Astrocyte of the hippocampus (primary cell): Measurements from ENCODE around the gene MYH7.

Experiments
- DNase-seq: peaks from one replicate; pipeline ENCODE4 v3.0.0; 2011; ENCODE audit warnings: low read depth, low spot score

Gene MYH7

DNA sequence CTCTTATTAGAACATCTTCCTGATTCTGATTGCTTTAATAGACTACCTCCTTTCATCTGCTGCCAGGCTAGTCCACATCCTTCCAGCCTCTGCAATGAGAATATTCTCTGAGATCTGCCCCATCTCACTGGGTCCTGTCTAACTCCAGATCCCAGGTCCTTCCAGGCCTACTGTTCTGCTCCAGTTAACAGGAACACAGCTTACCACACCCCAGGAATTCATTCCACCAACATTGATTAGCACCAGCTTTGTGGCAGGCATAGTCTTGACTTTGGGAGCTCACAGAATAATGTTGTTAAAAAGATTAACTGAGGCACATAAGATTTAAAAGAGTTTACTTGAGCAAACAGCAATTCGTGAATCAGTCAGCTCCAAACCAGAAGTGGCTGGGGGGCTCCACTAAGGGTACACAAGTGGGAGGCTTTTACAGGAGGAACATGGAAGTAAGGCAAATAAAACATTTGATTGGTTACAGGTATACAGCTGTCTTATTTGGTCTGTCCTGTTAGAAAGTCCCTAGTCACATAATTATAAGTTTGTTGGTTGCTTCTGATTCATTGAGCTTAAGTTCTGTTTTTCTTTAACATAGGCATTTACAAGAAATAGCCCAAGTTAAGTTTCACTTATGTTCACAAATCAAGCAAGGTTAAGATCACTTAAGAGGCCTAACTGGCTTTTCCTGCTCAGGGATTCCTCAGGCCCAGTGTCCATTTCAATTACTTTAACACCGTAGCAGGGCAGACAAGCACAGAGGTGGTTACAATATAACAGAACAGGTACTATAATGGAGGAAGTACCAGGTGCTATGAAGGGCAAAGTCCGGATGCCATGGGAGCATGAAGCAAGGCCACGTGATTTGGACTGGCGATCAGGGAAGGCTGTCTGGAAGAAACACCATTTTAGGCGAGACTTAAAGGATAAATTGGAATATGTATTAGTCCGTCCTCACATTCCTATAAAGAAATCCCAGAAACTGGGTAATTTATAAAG, 12.2 kb upstream of the MYH7 start:
- no peak for DNase-seq

DNA sequence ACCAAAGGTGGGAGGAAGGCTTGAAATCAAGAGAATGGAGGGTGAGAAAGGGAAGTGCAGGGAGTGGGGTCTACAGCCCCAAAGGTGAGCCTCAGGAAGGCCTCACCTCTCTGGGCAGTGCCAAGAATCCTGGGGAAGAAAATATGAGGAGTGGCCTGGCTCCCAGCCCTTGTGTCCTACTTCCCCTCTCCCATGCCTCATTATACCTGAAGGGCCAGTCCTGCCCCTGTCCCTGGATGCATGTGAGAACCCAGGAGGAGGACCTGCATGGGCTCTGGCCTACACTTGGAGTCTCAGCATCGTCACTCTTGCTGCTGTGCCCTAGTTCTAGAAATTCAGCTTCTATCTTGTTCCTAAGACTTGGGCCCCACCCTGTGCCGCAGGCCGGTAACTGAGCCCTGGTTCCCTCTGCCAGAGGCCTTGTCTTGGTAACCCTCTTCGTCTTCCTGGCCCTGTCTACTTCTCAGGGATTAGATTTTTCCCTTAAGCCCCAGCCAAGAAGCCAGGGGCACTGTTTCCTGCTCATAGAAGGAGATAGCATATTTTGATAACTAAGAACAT, 10.9 kb upstream of the MYH7 start:
- DNase-seq: no peak

DNA sequence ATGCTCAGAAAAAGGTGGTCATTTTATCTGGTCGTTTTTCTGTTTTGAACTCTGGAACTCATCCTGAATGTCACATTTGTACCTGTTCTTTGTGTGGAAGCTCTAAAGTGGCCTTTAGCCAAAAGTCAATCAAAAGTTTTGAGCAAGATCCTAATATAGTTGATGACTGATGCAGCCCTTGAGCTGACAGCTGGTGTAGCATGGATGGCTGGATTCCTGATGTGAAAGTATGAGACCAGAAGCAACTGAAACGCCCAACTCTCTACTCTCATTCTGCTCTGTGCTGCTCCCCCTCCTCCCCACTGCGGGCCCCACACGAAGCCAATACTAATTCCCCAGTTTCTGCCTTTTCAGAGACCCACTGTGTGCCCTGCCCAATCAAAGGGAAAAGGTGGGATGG, 10.3 kb upstream of the MYH7 start:
- no peak for DNase-seq

DNA sequence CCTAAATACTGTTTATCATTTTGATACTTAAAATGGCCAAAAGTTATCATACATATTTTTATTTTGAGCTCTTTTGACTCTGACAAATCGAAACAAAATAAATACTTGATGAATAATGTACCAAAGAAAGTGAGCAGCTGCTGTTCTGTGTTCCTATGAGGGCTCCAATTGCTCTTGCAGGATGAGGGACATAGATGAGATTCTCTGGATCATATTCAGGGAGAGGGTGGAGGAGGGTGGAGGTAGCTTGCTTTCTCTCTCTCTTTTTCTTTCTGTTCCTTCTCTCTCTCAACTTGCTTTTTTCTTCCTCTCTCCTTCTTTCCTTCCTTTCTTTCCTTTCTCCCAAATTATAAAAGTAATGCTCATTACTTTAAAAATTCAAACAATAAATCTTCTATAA, 8.9 kb upstream of the MYH7 start:
- no peak for DNase-seq

DNA sequence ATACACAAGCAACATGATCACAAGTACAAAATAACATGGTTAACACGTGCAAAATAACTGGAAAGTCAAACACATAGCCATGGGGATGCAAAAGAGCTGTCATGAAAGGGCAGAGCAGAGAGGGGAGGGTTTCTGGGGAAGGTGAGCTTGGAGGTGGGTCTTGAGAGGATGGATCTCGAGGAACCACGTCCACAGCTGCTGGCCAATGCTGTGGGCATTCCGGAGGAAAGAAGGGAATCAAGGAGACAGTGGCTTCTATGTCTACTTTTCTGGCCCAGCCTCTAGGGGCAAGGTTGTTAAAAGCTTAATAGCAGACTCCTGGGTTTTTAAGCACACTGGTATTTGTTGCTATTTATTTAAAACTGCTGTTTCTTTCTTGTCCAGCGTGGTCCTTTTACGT, 8.4 kb upstream of the MYH7 start:
- no peak for DNase-seq

DNA sequence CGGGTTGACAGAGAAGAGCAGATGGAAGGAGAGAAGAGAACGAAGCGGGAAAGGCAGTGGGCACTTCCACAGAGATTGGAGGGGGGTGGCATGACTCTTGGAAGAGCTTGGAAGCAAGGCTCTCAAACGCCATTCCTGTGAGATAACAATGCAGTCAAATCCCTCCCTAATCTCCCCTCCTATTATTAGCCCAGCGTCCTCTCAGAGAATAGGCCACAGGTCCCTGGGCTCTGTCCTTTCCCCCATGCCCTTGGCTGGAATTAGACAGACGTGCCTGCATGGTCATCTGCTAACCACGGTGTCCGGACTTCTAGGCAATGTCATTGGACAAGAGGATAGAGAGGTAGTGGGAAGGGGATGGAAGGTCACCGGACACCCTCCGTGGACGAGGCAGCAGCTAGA, 8.0 kb upstream of the MYH7 start:
- DNase-seq: no peak

DNA sequence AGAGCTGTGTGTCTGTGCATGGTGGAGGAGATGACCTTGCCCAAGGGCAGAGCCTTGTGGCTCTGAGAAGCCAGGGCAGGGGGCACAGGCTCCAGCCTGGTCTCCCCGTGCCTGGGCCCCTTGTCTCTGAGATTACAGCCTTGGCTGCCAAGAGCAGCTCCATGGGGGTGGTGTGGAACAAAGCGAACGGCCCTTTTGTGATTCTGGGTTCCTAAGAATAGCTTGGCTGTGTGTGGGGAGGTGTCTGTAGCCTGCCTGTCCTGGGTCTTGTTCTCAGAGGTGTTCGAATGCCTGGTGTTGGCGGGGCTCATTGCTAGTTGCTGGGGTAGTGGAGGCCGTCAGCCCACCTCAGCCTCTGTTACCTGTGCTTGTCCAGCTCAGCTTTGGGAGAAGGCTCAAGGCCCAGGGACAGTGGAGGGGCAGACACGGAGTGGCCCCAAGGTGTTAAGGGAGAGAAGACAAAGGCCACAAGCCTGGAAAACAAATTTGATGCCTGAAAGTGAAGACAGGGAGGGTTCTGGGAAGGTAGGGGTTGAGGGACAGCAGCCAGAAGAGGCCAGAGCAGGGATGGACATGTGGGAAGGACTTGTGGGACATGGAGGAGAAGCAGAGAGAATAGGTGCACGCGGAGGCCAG, 7.4 kb upstream of the MYH7 start:
- no peak for DNase-seq

DNA sequence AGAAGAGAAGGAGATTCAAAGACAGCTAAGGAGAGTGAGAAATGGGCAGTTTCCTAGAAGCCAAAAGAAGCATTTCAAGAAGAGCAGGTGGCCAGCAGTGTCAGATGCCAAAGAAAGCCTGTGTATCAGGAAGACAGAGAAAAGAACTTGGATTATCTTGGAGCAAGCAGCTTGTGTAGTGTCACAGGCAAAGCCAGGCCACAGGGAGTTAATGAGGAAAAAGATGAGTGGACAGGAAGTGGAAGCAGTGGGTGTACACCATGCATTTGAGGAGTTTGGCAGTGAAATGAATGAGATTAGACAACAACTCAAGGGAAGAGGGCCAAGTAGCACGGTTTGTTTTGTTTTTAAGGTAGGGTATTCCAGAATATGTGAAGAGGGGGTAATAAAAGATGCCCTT, 5.6 kb upstream of the MYH7 start:
- DNase-seq: no peak

DNA sequence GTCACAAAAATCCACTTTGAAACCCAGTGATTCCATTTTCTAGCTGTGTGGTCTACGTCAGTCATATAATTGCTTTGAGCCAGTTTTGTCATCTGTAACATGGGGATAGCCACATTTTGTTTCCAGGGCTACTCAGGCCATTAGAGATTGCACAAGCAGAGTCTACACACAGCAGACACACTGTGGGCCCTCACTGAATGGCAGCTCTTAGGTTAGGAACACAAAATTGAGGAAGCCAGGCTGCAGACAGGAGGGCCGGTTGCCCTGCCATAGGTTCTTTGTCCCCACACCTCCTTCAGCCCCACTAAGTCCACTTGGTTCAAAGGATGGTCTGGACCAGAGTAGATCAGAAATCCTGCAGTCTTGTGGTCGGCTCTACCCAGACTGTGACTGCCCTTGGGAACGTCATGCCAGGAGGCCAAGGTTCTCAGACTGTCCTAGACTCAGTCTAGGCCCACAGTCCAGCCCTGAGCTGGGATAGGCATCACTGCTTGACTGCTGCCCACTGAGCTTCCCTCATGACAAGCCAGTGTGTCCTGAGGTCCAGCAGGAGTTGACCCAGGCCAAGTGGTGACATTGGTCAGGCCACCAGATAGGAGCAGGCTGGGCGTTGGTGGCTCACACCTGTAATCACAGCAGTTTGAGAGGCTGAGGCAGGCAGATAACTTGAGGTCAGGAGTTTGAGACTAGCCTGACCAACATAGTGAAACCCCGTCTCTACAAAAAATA, 3.8 kb upstream of the MYH7 start:
- DNase-seq: no peak

DNA sequence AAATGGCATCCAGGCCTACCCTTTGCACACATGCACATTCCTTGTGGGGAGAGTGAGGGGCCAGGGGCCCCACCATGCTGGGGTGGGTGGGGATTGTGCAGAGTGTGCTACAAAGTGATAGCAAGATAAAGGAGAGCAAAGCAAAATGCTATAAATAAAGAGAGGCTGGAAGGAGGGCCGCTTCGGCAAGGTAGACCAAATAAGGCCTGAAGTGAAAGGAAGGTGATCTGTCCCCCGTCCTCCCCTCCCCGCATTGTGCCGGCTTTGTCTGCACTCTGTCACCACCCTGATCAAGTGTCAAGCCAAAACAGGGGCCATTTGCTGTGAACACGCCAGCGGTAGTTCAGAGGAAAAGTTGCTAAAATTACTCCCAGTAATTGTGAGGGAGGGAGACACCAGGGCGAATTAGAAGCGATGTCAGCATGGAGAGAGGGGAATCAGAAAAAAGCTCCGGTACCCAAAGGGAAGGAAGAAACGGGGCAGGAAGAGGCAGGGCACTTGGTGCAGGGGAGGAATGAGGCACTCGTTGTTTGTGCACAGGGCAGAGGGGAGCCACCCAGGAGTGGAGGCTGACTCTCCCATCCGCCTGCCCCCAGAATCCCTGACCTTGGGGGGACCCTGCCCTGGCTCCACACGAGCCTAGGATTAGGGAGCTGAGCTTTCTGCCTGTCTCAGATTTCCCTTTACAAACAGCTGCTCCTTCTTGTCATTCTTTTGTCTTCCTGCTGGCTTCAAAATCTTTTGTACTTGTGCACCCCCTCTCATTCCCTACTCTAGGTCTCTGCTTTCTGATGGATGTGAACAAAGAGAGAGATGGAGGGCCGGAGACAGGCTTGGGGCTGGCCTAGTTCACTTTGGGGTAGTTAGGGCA, 2.9 kb upstream of the MYH7 start:
- no peak for DNase-seq

DNA sequence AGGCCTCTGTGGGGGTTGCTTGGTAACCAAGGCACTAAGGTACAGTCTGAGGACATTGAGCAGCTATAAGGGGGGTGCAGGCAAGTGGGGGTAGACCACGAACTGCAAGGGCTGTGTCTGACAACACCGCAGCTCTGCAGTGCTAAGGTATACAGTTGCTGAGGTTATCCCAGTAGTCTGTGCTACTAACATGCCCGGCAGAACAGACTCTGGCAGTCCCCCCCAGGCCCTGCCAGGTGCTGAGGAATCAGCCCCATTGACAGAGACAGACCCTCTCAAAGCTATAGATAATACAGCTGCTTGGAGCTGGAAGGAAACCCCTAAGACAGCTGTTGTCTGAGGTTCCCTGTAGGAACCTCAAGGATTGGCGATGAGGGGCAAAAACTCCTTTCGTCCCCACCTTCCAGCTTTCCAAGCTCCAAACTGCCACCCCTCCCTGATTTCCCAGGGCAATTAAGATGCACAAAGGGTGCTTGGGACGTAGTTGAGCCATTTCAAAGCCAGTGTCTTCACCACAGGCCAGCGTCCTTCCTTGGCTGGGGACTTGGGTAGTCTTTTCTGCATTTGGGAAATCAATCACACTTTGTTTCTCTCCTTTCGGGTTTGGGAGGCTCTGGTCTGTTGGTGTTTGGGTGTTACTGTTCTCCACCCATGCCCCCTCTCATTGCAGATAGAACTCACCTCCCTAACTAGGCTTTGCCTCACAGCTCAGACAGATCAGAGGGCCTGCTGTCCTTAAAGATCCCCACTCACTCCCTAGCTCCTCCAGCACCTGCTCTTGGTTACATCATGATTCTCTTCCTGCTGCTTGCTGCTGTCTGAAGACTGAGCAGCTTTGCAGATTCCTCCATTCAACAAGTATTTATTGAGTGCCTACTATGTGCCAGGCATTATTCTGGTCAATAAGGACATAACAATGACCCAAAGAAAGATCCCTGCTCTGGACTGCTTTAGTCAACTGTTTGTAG, 2.0 kb upstream of the MYH7 start:
- no peak for DNase-seq

DNA sequence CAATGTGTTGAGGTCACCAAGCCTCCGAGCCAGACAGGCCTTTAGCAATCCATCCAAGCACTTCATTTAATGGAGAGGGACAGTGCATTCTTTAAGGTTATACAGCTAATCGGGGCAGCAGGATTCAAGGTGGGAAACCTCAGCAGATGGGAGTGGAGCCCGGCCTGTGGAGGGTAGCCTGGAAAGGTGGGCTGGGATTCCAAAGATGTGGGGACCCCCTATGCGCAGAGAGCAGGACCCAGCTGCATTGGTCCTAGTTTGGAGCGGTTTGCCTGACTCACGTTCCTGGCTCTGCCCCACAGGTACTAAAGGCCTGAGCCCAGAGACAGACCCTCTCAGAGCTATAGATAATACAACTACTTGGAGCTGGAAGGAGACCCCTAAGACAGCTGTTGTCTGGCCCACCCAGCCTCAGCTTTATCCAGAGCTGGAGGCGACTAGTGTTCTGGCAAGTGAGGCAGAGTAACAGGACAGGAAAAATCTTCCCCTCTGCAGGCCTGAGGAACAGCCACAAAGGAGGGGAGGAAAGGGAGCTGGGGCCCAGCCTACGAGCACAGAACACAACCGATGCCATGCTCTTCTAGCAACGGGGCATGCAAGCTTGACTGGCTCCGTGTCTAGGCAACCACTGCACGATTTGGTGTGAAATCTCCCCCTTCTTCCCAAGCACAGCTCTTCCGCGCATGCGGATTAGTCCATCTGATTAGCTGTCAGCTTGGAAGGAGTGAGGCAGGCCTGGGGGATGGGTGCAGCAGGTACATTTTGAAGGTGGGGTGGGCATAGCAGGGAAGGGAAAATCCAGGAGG, 1.1 kb upstream of the MYH7 start:
- DNase-seq: peak; percentile 33

DNA sequence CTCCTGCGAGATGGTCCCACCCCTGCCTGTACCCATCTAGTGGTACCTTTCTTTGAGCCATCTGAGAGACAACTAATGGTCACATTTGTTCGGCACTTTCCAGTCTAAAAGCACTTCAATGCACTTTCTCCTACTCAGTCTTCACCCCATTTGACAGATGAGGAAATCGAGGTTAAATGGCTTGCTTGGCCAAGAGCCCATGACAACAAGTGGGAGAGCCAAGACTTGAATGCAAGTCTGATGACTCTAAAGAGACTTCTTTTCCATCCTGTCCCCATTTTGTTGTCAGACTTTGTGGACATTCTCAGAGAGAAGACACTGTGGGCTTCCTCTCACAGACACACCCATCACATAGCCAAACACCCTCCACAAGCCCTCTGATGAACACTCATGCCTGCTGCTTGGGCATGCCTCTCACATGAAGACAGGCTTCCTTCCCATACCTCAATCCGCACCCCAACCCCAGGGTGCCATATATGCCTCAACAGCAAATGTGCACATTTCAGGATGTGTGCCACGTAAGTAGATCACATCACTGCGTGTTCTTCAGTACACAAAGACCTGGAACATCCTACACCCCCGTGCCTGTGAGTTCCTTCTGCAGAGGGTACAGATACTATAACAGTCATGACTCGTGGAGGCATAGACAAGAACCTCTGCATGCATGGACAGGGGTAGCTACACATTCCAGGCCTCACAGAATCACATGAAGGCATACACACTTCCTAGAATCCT, 805 bp downstream of the MYH7 start:
- DNase-seq: no peak

DNA sequence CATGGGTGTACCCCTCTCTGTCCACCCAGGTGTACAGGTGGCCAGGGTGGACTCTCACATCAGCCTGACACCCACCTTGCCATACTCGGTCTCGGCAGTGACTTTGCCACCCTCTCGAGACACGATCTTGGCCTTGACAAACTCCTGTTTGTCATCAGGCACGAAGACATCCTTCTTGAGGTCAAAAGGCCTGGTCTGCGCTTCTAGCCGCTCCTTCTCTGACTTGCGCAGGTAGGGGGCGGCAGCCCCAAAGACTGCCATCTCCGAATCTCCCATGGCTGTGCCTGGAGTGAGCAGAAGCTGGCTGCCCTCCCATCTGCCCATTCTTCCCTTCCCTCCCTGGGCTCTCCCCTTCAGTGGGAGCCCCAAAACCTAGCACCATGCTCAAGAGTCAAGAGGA, 2.0 kb downstream of the MYH7 start:
- DNase-seq: no peak

DNA sequence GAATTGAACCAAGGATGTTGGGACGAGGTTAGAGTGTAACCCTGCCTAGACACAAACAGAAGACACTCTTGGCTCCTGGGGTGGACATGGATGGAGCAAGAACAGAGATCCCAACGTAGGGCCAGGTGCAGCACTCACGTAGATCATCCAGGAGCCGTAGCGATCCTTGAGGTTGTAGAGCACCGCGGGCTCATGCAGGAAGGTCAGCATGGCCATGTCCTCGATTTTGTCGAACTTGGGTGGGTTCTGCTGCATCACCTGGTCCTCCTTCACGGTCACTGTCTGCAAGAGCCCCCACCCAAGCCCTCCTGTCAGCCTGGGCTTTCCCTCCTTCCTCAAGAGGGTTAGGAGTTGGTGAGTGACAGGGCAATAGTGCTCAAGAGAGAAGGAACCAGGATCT, 2.5 kb downstream of the MYH7 start:
- DNase-seq: no peak

DNA sequence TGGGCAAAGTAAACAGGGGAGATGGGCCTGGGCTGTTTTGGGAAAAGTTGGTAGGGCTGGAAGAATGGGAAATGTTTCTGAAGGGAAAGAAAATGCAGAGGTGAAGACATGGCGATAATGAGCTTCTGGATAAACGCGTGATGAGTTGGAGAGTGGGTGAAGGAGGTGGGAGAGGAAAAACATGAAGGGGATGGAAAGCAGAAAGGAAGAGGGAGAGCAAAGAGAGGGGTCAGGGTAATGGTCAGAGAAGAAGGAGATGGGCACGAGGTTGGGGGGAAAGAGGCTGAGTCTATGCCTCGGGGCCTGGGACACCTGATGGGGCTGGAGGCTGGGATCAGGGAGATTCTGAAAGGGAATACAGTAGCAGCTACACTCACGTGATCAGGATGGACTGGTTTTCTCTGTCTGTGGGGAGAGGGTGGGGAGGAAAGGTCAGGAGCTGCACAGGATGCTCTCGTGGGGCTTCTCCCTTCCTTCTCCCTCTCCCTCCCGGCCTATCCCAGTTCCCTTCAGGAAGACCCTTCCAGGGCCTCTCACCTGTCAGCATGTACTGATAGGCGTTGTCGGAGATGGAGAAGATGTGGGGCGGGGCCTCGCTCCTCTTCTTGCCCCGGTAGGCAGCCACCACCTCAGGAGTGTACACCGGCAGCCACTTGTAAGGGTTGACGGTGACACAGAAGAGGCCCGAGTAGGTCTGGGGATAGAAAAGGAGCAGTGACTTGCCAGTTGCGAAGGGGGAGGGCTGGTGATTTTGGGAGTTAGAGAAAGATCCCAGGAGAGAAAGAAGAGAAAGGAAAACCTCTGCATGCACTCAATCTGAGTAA, 3.1 kb downstream of the MYH7 start:
- DNase-seq: no peak

DNA sequence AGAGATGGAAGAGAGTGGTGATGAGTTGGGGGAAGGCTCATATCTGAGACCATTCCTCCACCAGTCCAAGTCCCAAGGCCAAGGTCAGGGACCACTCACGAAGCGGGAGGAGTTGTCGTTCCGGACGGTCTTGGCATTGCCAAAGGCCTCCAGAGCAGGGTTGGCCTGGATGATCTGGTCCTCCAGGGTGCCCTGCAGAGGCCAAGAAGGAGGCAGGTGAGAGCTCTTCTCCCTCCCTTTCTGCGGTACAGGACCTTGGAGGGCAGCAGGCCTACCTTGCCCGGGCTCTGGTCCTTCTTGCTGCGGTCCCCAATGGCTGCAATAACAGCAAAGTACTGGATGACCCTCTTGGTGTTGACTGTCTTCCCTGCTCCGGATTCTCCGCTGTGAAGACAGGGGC, 4.0 kb downstream of the MYH7 start:
- no peak for DNase-seq

DNA sequence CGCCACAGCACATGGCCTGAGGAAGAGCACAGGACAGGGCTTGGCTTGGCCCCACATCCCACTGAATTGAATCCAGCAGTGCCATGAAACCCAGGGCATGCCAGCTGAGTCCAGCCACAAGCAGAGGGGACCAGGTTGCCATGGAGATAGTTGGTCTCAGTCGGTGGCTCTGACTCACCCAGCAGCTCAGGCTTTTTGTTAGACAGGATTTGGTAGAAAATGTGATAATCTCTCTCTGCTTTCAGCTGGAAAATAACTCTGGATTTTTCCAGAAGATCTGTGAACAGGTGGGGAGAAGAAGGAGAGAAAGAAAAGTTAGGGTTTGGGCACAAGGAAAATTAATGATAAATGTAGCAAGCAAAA, 4.8 kb downstream of the MYH7 start:
- peak; percentile 77 for DNase-seq
